Measurements from ENCODE around the gene RBM45.

DNA sequence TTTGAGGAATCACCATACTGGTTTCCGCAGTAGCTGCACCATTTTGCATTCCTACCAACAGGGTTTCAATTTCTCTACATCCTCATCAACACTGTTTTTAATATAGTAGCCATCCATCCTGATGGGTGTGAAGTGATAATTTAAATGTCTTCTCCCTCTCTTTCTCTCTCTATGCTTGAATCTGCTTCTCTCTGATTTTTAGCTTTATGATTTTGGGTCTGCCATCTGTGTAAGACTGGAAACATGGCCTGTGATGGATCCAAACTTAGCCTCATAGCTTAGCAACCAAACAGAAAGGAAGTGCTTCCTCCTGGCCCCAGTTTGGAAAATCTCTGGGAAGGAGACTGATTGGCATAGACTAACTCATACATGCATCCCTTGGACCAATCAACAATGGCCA lies 48.4 kb downstream of the RBM45 start:
- TF ChIP-seq, protein P1, sequence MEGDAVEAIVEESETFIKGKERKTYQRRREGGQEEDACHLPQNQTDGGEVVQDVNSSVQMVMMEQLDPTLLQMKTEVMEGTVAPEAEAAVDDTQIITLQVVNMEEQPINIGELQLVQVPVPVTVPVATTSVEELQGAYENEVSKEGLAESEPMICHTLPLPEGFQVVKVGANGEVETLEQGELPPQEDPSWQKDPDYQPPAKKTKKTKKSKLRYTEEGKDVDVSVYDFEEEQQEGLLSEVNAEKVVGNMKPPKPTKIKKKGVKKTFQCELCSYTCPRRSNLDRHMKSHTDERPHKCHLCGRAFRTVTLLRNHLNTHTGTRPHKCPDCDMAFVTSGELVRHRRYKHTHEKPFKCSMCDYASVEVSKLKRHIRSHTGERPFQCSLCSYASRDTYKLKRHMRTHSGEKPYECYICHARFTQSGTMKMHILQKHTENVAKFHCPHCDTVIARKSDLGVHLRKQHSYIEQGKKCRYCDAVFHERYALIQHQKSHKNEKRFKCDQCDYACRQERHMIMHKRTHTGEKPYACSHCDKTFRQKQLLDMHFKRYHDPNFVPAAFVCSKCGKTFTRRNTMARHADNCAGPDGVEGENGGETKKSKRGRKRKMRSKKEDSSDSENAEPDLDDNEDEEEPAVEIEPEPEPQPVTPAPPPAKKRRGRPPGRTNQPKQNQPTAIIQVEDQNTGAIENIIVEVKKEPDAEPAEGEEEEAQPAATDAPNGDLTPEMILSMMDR (conservative IDR thresholded peaks at IDR 0.05; ENCODE audit: low read length), result no peak
- no peak for TF ChIP-seq EZH2phosphoT487 (IDR thresholded peaks at IDR 0.05; ENCODE audit: borderline replicate concordance)

Measured in Loucy (cell line).